Endothelial cell of umbilical vein (primary cell): ENCODE data around the gene PRKD2.

Experiments used
- EZH2 ChIP-seq: IDR thresholded peaks from 2 replicates; pipeline ENCODE4 v1.6.1; 2012; ENCODE audit warnings: borderline replicate concordance, low read depth, mild to moderate bottlenecking, moderate library complexity, low read length, inconsistent platforms; ENCODE audit not compliant: severe bottlenecking
- FOS ChIP-seq: IDR thresholded peaks from 2 replicates; pipeline ENCODE4 v1.6.1; 2011; ENCODE audit warnings: mild to moderate bottlenecking, low read length, moderate library complexity, borderline replicate concordance; ENCODE audit not compliant: insufficient read depth
- POLR2A ChIP-seq: IDR thresholded peaks from 2 replicates; pipeline ENCODE4 v1.6.1; 2012; ENCODE audit warnings: low read depth, mild to moderate bottlenecking, control low read depth, low read length
- POLR2AphosphoS5 ChIP-seq: IDR thresholded peaks from 2 replicates; pipeline ENCODE4 v1.6.1; 2012; ENCODE audit warnings: low read depth, mild to moderate bottlenecking, control low read depth, low read length, moderate library complexity; ENCODE audit not compliant: insufficient read depth
- TF ChIP-seq, protein P1 (sequence below), 2 donors: IDR thresholded peaks; 1 replicate in 1 of 2; 2 replicates in 1 of 2; pipeline ENCODE4 v1.5.1; 2011; ENCODE audit warnings: low read length in 2 of 2, mild to moderate bottlenecking in 2 of 2, moderate library complexity in 2 of 2, control low read depth in 1 of 2, inconsistent platforms in 1 of 2, low read depth in 1 of 2; ENCODE audit not compliant: insufficient read depth in 1 of 2; ENCODE audit errors: extremely low read depth in 1 of 2
- TF ChIP-seq, protein P2 (sequence below): IDR thresholded peaks from 2 replicates; pipeline ENCODE4 v1.6.1; 2011; ENCODE audit not compliant: insufficient read depth, insufficient read length

DNA sequence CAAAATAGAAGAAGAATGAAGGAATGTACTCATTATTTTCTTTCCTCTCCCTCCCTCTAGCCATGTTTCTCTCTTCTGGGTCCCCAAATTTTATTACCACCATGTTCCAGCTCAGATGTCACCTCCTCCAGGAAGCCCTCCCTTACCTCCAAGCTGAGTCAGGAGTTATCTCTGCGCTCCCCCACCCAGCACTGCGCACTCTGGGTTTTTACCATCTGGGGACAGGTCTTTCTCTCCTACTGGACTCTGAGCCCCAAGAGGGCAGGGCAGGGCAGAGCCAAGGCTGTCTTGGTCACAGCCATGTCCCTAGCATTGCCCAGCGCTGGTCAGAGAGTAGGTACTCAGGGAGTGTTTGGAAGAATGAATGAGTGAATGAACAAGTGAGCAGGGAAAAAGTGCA is 83.8 kb downstream of the PRKD2 start:
- TF ChIP-seq, protein P1, sequence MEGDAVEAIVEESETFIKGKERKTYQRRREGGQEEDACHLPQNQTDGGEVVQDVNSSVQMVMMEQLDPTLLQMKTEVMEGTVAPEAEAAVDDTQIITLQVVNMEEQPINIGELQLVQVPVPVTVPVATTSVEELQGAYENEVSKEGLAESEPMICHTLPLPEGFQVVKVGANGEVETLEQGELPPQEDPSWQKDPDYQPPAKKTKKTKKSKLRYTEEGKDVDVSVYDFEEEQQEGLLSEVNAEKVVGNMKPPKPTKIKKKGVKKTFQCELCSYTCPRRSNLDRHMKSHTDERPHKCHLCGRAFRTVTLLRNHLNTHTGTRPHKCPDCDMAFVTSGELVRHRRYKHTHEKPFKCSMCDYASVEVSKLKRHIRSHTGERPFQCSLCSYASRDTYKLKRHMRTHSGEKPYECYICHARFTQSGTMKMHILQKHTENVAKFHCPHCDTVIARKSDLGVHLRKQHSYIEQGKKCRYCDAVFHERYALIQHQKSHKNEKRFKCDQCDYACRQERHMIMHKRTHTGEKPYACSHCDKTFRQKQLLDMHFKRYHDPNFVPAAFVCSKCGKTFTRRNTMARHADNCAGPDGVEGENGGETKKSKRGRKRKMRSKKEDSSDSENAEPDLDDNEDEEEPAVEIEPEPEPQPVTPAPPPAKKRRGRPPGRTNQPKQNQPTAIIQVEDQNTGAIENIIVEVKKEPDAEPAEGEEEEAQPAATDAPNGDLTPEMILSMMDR (IDR thresholded peaks at IDR 0.05; ENCODE audit: extremely low read depth in 1 of 2, insufficient read depth in 1 of 2, low read depth in 1 of 2, low read length in 2 of 2), result no peak
- no peak for TF ChIP-seq POLR2A
- no peak for TF ChIP-seq POLR2AphosphoS5
- TF ChIP-seq, protein P2, sequence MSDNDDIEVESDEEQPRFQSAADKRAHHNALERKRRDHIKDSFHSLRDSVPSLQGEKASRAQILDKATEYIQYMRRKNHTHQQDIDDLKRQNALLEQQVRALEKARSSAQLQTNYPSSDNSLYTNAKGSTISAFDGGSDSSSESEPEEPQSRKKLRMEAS, result no peak
- TF ChIP-seq EZH2, result no peak
- TF ChIP-seq FOS, result no peak
